ENCODE measurements around the gene APOL1. TPM values are rescaled to one million over a fixed set of nuclear protein-coding genes. Genes with fewer than 3 reads are reported as not detected.
A peak's percentile ranks its signal among the peaks of the same experiment; 100 is the strongest.

Gene APOL1
- total RNA-seq, 1 donor from 2014 or later = 0.12 TPM

DNA sequence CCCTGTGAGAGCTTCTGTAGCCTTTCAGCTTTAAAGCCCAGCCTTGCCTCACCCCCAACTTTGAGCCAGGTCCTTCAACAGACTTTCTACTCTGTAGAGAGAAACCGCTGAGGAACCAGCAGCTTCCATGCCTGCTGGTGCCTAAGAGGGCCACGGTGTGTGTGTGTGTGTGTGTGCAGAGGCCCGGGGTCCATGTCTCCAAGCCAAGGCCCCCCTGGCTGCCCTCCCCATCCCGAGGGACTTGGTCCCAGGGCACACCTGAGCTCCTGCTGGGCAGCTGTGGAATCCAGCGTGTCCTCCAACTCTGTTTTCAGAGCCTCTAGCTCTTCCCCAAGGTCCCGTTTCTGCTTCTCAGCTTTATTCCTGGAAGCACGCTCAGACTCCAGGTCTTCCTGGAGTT is 42.3 kb downstream of the APOL1 start:
- Mint-ChIP-seq H3K27ac (no peak overlapping the region), H3K4me3 (ENCODE audit: low read depth) (no peak overlapping the region), H3K9me3 (ENCODE audit: low read depth) (peaks cover 5% of the 10 kb centered on the region), H3K4me1 (ENCODE audit: low read depth) (no peaks in the 10 kb centered on the region), H3K36me3 (ENCODE audit: insufficient read depth) (peaks cover 46% of the 10 kb centered on the region), H3K27me3 (no peaks in the 10 kb centered on the region)
- TF ChIP-seq, protein P1, sequence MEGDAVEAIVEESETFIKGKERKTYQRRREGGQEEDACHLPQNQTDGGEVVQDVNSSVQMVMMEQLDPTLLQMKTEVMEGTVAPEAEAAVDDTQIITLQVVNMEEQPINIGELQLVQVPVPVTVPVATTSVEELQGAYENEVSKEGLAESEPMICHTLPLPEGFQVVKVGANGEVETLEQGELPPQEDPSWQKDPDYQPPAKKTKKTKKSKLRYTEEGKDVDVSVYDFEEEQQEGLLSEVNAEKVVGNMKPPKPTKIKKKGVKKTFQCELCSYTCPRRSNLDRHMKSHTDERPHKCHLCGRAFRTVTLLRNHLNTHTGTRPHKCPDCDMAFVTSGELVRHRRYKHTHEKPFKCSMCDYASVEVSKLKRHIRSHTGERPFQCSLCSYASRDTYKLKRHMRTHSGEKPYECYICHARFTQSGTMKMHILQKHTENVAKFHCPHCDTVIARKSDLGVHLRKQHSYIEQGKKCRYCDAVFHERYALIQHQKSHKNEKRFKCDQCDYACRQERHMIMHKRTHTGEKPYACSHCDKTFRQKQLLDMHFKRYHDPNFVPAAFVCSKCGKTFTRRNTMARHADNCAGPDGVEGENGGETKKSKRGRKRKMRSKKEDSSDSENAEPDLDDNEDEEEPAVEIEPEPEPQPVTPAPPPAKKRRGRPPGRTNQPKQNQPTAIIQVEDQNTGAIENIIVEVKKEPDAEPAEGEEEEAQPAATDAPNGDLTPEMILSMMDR (IDR thresholded peaks at IDR 0.05; ENCODE audit: unreplicated experiment) = no peak
- no peak for DNase-seq (ENCODE audit: low spot score, unreplicated experiment)

DNA sequence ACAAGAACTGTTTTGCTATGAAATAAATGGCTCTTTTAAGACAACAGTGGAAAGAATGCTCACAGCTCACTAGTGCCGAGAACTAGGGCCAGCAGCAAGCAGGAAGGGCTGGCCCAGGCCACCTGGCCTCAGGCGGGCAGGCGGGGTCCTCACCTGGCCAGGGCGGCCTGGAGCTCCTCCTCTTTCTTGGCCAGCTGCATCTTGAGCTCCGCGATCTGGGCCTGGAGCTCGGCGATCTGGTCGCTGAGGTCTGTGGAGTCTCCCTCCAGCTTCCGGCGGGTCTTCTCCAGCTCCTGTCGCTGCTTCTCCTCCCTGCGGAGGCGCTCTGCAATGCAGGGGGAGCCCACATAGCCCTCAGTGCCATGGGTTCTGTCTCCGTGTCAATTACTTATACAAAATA is 43.8 kb downstream of the APOL1 start:
- Mint-ChIP-seq H3K4me1 (ENCODE audit: low read depth) (no peaks in the 10 kb centered on the region), H3K4me3 (ENCODE audit: low read depth) (no peak overlapping the region), H3K27me3 (no peaks in the 10 kb centered on the region), H3K9me3 (ENCODE audit: low read depth) (peaks cover 4% of the 10 kb centered on the region), H3K36me3 (ENCODE audit: insufficient read depth) (peaks cover 46% of the 10 kb centered on the region), H3K27ac (no peak overlapping the region)
- TF ChIP-seq, protein P1 (IDR thresholded peaks at IDR 0.05; ENCODE audit: unreplicated experiment) = no peak
- DNase-seq (ENCODE audit: low spot score, unreplicated experiment) = no peak

DNA sequence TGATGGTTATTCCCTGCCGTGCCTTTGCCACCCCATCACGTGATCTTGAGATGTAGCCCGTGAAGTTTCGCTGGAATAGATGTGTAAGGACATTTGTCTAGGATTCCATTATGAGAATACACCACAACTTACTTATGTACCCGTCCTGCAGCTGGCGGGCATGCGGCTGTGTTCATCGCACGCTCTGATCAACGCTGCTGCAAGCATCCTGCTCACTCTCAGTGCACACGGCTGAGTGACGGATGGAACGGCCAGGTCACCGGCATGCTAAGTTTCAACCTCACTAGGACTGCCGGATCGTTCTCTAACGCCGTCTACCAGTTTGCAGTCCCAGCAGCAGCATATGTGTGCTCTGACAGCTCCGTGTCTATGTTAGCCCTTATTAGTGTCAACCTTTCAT is 44.6 kb downstream of the APOL1 start:
- H3K27me3 Mint-ChIP-seq = no peaks in the 10 kb centered on the region
- H3K27ac Mint-ChIP-seq = no peak overlapping the region
- no peak for DNase-seq (ENCODE audit: low spot score, unreplicated experiment)
- H3K9me3 Mint-ChIP-seq (ENCODE audit: low read depth) = no peaks in the 10 kb centered on the region
- H3K36me3 Mint-ChIP-seq (ENCODE audit: insufficient read depth) = peaks cover 39% of the 10 kb centered on the region
- no peak overlapping the region for H3K4me3 Mint-ChIP-seq (ENCODE audit: low read depth)
- H3K4me1 Mint-ChIP-seq (ENCODE audit: low read depth) = no peaks in the 10 kb centered on the region
- TF ChIP-seq, protein P1 (IDR thresholded peaks at IDR 0.05; ENCODE audit: unreplicated experiment) = no peak

DNA sequence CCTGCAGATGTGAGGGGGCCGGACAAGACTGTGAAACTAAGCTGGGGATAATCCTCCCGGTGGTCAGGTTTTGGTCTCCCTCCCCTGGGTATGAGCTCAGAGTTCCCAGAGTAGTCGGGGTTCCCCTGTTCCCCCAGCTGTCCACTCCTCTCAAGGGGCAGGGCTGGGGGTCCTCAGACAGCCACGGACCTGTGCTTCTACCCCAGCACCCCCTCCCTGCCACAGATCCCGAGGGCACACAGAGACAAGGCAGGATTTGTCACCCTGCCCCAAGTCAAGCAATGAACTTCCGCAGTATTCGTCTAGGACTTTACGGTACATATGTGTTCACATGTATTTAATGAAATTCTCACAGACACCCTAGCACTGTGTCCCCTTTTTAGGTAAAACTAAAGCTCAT is 45.2 kb downstream of the APOL1 start:
- no peak overlapping the region for H3K4me3 Mint-ChIP-seq (ENCODE audit: low read depth)
- peak overlapping the region; percentile 37 for H3K27ac Mint-ChIP-seq
- H3K9me3 Mint-ChIP-seq (ENCODE audit: low read depth) = no peaks in the 10 kb centered on the region
- no peaks in the 10 kb centered on the region for H3K4me1 Mint-ChIP-seq (ENCODE audit: low read depth)
- H3K27me3 Mint-ChIP-seq = no peaks in the 10 kb centered on the region
- TF ChIP-seq, protein P1 (IDR thresholded peaks at IDR 0.05; ENCODE audit: unreplicated experiment) = no peak
- H3K36me3 Mint-ChIP-seq (ENCODE audit: insufficient read depth) = peaks cover 37% of the 10 kb centered on the region
- no peak for DNase-seq (ENCODE audit: low spot score, unreplicated experiment)

DNA sequence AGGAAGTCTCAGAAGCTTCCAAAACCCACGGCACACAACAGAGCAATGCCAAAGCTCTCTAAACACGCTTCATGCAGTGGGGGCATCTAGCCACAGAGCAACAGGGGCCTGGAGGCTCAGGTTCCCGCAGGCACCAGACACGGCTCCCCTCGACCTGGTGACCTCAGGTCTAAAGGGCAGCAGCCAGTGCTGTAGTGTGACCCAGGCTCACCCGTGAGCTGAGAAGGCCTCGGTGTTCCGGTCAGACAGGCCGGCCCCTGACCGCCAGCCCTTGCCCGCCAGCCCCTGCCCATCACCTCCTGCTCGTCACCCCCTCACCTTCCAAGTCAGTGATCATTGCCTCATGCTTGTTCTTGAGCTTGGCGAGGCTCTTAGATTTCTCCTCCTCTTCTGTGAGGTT is 45.7 kb downstream of the APOL1 start:
- H3K36me3 Mint-ChIP-seq (ENCODE audit: insufficient read depth) = peaks cover 35% of the 10 kb centered on the region
- H3K27ac Mint-ChIP-seq = no peak overlapping the region
- H3K27me3 Mint-ChIP-seq = no peaks in the 10 kb centered on the region
- TF ChIP-seq, protein P1 (IDR thresholded peaks at IDR 0.05; ENCODE audit: unreplicated experiment) = no peak
- no peak overlapping the region for H3K4me3 Mint-ChIP-seq (ENCODE audit: low read depth)
- H3K9me3 Mint-ChIP-seq (ENCODE audit: low read depth) = no peaks in the 10 kb centered on the region
- H3K4me1 Mint-ChIP-seq (ENCODE audit: low read depth) = no peaks in the 10 kb centered on the region
- DNase-seq (ENCODE audit: low spot score, unreplicated experiment) = no peak
